Measurements from ENCODE around the gene CYB561D1. TPM values are rescaled to one million over a fixed set of nuclear protein-coding genes. Genes with fewer than 3 reads are reported as not detected.

CYB561D1 gene
- total RNA-seq, 1 experiment from 2014 or later, result 5.7 TPM

- Histone ChIP-seq H3K4me1 (ENCODE audit: insufficient read depth, low read length, poor library complexity, severe bottlenecking) (peaks cover 18% of the 10 kb centered on the region), H3K27me3 (replicated peaks; ENCODE audit: insufficient read depth, low read depth, low read length, poor library complexity) (peaks cover 97% of the 10 kb centered on the region), H3K27ac (ENCODE audit: low read depth, low read length, poor library complexity, severe bottlenecking) (no peak overlapping the region), H3K36me3 (ENCODE audit: insufficient read depth, low read length, poor library complexity, severe bottlenecking) (no peaks in the 10 kb centered on the region), H3K4me3 (ENCODE audit: low read depth, low read length, poor library complexity, severe bottlenecking) (no peak overlapping the region), H3K9me3 (ENCODE audit: low read depth, low read length, poor library complexity, severe bottlenecking) (no peaks in the 10 kb centered on the region)
- no peak for TF ChIP-seq EZH2 (IDR thresholded peaks at IDR 0.05; ENCODE audit: borderline replicate concordance, low read depth, low read length, poor library complexity, severe bottlenecking)
- no peak for TF ChIP-seq CTCF (conservative IDR thresholded peaks at IDR 0.05; ENCODE audit: low read depth, low read length)
- CTCF ChIA-PET, result no interaction called here
- no peak for DNase-seq (ENCODE audit: low spot score)
- intact Hi-C loops (cut with micrococcal nuclease; ENCODE audit: unreplicated experiment), result no loop called here
- POLR2A ChIA-PET (ENCODE audit: low non-redundant PET), result no interaction called here
- BruUV-seq (replicated peaks), result no TSS peak
Measured at GRCh38 chr1:109468061-109468460, 25.8 kb upstream of the CYB561D1 start.

- H3K27me3 ChIP-seq (replicated peaks; ENCODE audit: insufficient read depth, low read depth, low read length, poor library complexity), result peaks cover 93% of the 10 kb centered on the region
- DNase-seq (ENCODE audit: low spot score), result no peak
- intact Hi-C loops (cut with micrococcal nuclease; ENCODE audit: unreplicated experiment), result no loop called here
- ChIA-PET POLR2A (ENCODE audit: low non-redundant PET) (no interaction called here), CTCF (no interaction called here)
- H3K27ac ChIP-seq (ENCODE audit: low read depth, low read length, poor library complexity, severe bottlenecking), result no peak overlapping the region
- H3K36me3 ChIP-seq (ENCODE audit: insufficient read depth, low read length, poor library complexity, severe bottlenecking), result no peaks in the 10 kb centered on the region
- no peak overlapping the region for H3K4me3 ChIP-seq (ENCODE audit: low read depth, low read length, poor library complexity, severe bottlenecking)
- peaks cover 18% of the 10 kb centered on the region for H3K4me1 ChIP-seq (ENCODE audit: insufficient read depth, low read length, poor library complexity, severe bottlenecking)
- no peaks in the 10 kb centered on the region for H3K9me3 ChIP-seq (ENCODE audit: low read depth, low read length, poor library complexity, severe bottlenecking)
- no TSS peak for BruUV-seq (replicated peaks)
- no peak for TF ChIP-seq EZH2 (IDR thresholded peaks at IDR 0.05; ENCODE audit: borderline replicate concordance, low read depth, low read length, poor library complexity, severe bottlenecking)
- no peak for TF ChIP-seq CTCF (conservative IDR thresholded peaks at IDR 0.05; ENCODE audit: low read depth, low read length)
Measured at GRCh38 chr1:109468903-109469302, 25.0 kb upstream of the CYB561D1 start.

GRCh38 chr1:109470245-109470644 is 23.6 kb upstream of the CYB561D1 start:
- POLR2A ChIA-PET (ENCODE audit: low non-redundant PET), result no interaction called here

More at GRCh38 chr1:109470245-109470644, 23.6 kb upstream of the CYB561D1 start:
- no peak for TF ChIP-seq EZH2 (IDR thresholded peaks at IDR 0.05; ENCODE audit: borderline replicate concordance, low read depth, low read length, poor library complexity, severe bottlenecking)
- TF ChIP-seq CTCF (conservative IDR thresholded peaks at IDR 0.05; ENCODE audit: low read depth, low read length), result no peak
- Histone ChIP-seq H3K9me3 (ENCODE audit: low read depth, low read length, poor library complexity, severe bottlenecking) (no peaks in the 10 kb centered on the region), H3K27ac (ENCODE audit: low read depth, low read length, poor library complexity, severe bottlenecking) (no peak overlapping the region), H3K27me3 (replicated peaks; ENCODE audit: insufficient read depth, low read depth, low read length, poor library complexity) (peaks cover 88% of the 10 kb centered on the region), H3K4me1 (ENCODE audit: insufficient read depth, low read length, poor library complexity, severe bottlenecking) (peaks cover 15% of the 10 kb centered on the region), H3K36me3 (ENCODE audit: insufficient read depth, low read length, poor library complexity, severe bottlenecking) (no peaks in the 10 kb centered on the region), H3K4me3 (ENCODE audit: low read depth, low read length, poor library complexity, severe bottlenecking) (no peak overlapping the region)
- DNase-seq (ENCODE audit: low spot score), result no peak
- intact Hi-C loops (cut with micrococcal nuclease; ENCODE audit: unreplicated experiment), result no loop called here
- BruUV-seq (replicated peaks), result no TSS peak
- CTCF ChIA-PET, result no interaction called here
